SK-N-SH (cell line): ENCODE results near the gene KCTD19. TPM values are rescaled to one million over a fixed set of nuclear protein-coding genes. Genes with fewer than 3 reads are reported as not detected.

ENCODE experiments used
- CTCF ChIA-PET: fragments of 300-600, 350-600 bp; formaldehyde crosslinking; extraction: SDS; loops from one replicate; lab custom pipeline; 2021; lab: Yijun Ruan, JAX
- POLR2A ChIA-PET: fragments of 350-600 bp; sonication (Branson Sonifier 250); formaldehyde crosslinking; extraction: SDS; loops from one replicate; lab custom pipeline; 2020; ENCODE audit warnings: antibody characterized with exemption, inconsistent platforms; lab: Yijun Ruan, JAX
- DNase-seq: peaks from one replicate; pipeline ENCODE4 v3.0.0; 2012
- H2AFZ ChIP-seq: fragments of 200-600 bp; sonication (generic); 2 replicates; pipeline ENCODE4 v1.8.1; 2016; ENCODE audit warnings: antibody characterized with exemption, mild to moderate bottlenecking, low read depth
- H3F3A ChIP-seq: fragments of 200-600 bp; sonication (generic); replicated peaks from 2 replicates; pipeline ENCODE3; 2016; ENCODE audit warnings: antibody characterized with exemption, mild to moderate bottlenecking; ENCODE audit not compliant: insufficient read depth
- H3K27ac ChIP-seq, 2 experiments: fragments of 200-500 bp in 1 of 2; fragments of 200-600 bp in 1 of 2; sonication (Bioruptor generic) in 1 of 2; sonication (generic), shearing (Covaris generic) in 1 of 2; 2 replicates each; pipeline versions ENCODE4 v1.5.1 to v1.6.1; 2014 to 2016; ENCODE audit warnings: low read depth in 2 of 2, inconsistent platforms in 1 of 2, low read length in 1 of 2, mild to moderate bottlenecking in 1 of 2, mixed read lengths in 1 of 2
- H3K27me3 ChIP-seq: fragments of 200-600 bp; sonication (generic), shearing (Covaris generic); 2 replicates; pipeline ENCODE4 v1.6.1; 2016; ENCODE audit warnings: mixed run types; ENCODE audit not compliant: insufficient read depth
- H3K36me3 ChIP-seq, 2 experiments: fragments of 200-500 bp in 1 of 2; fragments of 200-600 bp in 1 of 2; sonication (Bioruptor generic) in 1 of 2; sonication (generic) in 1 of 2; replicated peaks in 1 of 2; 2 replicates each; pipeline versions ENCODE3 to v1.5.1; 2014 to 2016; ENCODE audit warnings: low read length in 1 of 2, mild to moderate bottlenecking in 1 of 2; ENCODE audit not compliant: insufficient read depth in 2 of 2, control insufficient read depth in 1 of 2
- H3K4me1 ChIP-seq, 2 experiments: fragments of 200-500 bp in 1 of 2; fragments of 200-600 bp in 1 of 2; sonication (Bioruptor generic) in 1 of 2; sonication (generic), shearing (Covaris generic) in 1 of 2; 2 replicates each; pipeline versions ENCODE4 v1.5.1 to v1.6.1; 2014 to 2016; ENCODE audit warnings: low read depth in 1 of 2, low read length in 1 of 2, mixed run types in 1 of 2; ENCODE audit not compliant: insufficient read depth in 2 of 2, control insufficient read depth in 1 of 2
- H3K4me2 ChIP-seq: fragments of 200-600 bp; sonication (generic), shearing (Covaris generic); 2 replicates; pipeline ENCODE4 v1.6.1; 2017; ENCODE audit warnings: mixed run types
- H3K4me3 ChIP-seq, 2 experiments: fragments of 200-500 bp in 1 of 2; fragments of 200-600 bp in 1 of 2; sonication (Bioruptor generic) in 1 of 2; sonication (generic), shearing (Covaris generic) in 1 of 2; 2 replicates each; pipeline versions ENCODE4 v1.5.1 to v1.8.1; 2014 to 2016; ENCODE audit warnings: low read depth in 2 of 2, inconsistent platforms in 1 of 2, low read length in 1 of 2, mild to moderate bottlenecking in 1 of 2, mixed read lengths in 1 of 2, moderate library complexity in 1 of 2
- H3K79me2 ChIP-seq: fragments of 200-600 bp; sonication (generic); 2 replicates; pipeline ENCODE4 v1.8.1; 2017; ENCODE audit warnings: mild to moderate bottlenecking; ENCODE audit not compliant: insufficient read depth
- H3K9ac ChIP-seq: fragments of 200-600 bp; sonication (generic); 2 replicates; pipeline ENCODE4 v1.6.1; 2017; ENCODE audit warnings: mixed run types
- H3K9me2 ChIP-seq: fragments of 200-600 bp; sonication (generic); 2 replicates; pipeline ENCODE4 v1.6.1; 2017; ENCODE audit warnings: mixed run types
- H3K9me3 ChIP-seq: fragments of 200-600 bp; sonication (generic); 2 replicates; pipeline ENCODE4 v1.6.1; 2017; ENCODE audit warnings: mixed run types, mild to moderate bottlenecking, moderate library complexity
- H4K20me1 ChIP-seq: fragments of 200-600 bp; sonication (generic); 2 replicates; pipeline ENCODE4 v1.6.1; 2017; ENCODE audit warnings: mild to moderate bottlenecking, mixed run types; ENCODE audit not compliant: insufficient read depth
- ELF1 ChIP-seq: IDR thresholded peaks from 2 replicates; pipeline ENCODE4 v1.4.0; 2012
- FOSL2 ChIP-seq: IDR thresholded peaks from 2 replicates; pipeline ENCODE4 v1.4.0; 2012; ENCODE audit warnings: low read depth, mild to moderate bottlenecking, moderate library complexity, borderline replicate concordance
- FOXJ3 ChIP-seq: sonication (generic); formaldehyde crosslinking; IDR thresholded peaks from 2 replicates; pipeline ENCODE4 v1.5.1; 2020; ENCODE audit warnings: mild to moderate bottlenecking, missing genetic modification reagents
- GATA2 ChIP-seq: sonication (generic); formaldehyde crosslinking; IDR thresholded peaks from 2 replicates; pipeline ENCODE4 v1.5.0; 2020; ENCODE audit warnings: mild to moderate bottlenecking, missing genetic modification reagents
- MXI1 ChIP-seq: IDR thresholded peaks from 2 replicates; pipeline ENCODE4 v1.6.1; 2012; ENCODE audit warnings: mild to moderate bottlenecking, low read depth, low read length, improper control_type of control experiment
- NFIC ChIP-seq: IDR thresholded peaks from 2 replicates; pipeline ENCODE4 v1.4.0; 2012; ENCODE audit warnings: borderline replicate concordance
- NRF1 ChIP-seq: IDR thresholded peaks from 2 replicates; pipeline ENCODE4 v1.6.1; 2012; ENCODE audit warnings: low read depth, mild to moderate bottlenecking, low read length
- RCOR1 ChIP-seq: fragments of 150-350 bp; IDR thresholded peaks from 2 replicates; pipeline ENCODE4 v1.6.1; 2017; ENCODE audit warnings: antibody characterized with exemption, low read length
- RXRA ChIP-seq: IDR thresholded peaks from 2 replicates; pipeline ENCODE4 v1.4.0; 2012; ENCODE audit warnings: low read depth, mild to moderate bottlenecking, borderline replicate concordance
- TAF1 ChIP-seq: IDR thresholded peaks from 2 replicates; pipeline ENCODE4 v1.6.1; 2012; ENCODE audit warnings: low read depth, mild to moderate bottlenecking, low read length, moderate library complexity, borderline replicate concordance
- WGBS: methylation state at CpG from one replicate; pipeline ENCODE4 v1.1.6; 2017; ENCODE audit warnings: low lambda C conversion rate; 5-methylcytosine and 5-hydroxymethylcytosine counted together
- polyA plus RNA-seq, 3 experiments: library from polyadenylated mRNA; depleted of rRNA; stranded (reverse); fragments of >200 nt; gene quantifications; 2 replicates each; pipeline ENCODE4 v1.2.3, GENCODE V29; 2012
- TF ChIP-seq, protein P1 (sequence below): fragments of 150-350 bp; IDR thresholded peaks from 2 replicates; pipeline ENCODE4 v1.6.1; 2017; ENCODE audit warnings: antibody characterized with exemption, low read length, low read depth, borderline replicate concordance
- TF ChIP-seq, protein P2 (sequence below): IDR thresholded peaks from 2 replicates; pipeline ENCODE4; 2012
- TF ChIP-seq, protein P3 (sequence below): IDR thresholded peaks from 2 replicates; pipeline ENCODE4 v1.4.0; 2012; ENCODE audit warnings: low read depth, borderline replicate concordance
- TF ChIP-seq, protein P4 (sequence below): IDR thresholded peaks from 2 replicates; pipeline ENCODE4 v1.4.0; 2012; ENCODE audit warnings: low read depth, borderline replicate concordance

KCTD19 gene
- polyA plus RNA-seq, 1 of the 3 experiments (the other 2 are of a cell fraction): 1.8 TPM

DNA sequence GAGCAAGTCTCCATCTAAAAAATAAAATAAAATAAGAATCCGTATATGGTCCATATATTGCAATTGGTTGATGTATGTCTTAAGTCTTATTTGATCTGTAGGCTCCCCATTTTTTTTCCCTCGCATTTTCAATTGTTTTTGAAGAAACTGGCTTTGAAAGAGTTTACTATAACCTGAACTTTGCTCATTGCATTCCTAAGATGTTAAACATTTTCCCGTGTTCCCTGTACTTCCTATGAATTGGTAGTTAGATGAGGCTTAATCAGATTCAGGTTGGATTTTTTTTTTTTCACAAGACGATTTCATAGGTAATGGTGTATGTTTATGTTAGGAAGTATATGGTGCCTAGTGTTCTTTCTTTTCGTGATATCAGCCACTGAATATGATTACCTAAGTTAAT is 3.4 kb upstream of the KCTD19 start:
- ChIA-PET CTCF (interaction anchor here (2.2 kb wide), 1 partner anchor 9 kb away, joined by 6 read pairs; no protein-coding TSS in a partner anchor), POLR2A (no interaction called here)
- TF ChIP-seq, protein P1, sequence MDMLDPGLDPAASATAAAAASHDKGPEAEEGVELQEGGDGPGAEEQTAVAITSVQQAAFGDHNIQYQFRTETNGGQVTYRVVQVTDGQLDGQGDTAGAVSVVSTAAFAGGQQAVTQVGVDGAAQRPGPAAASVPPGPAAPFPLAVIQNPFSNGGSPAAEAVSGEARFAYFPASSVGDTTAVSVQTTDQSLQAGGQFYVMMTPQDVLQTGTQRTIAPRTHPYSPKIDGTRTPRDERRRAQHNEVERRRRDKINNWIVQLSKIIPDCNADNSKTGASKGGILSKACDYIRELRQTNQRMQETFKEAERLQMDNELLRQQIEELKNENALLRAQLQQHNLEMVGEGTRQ: no peak
- TF ChIP-seq NFIC (no peak), MXI1 (no peak), TAF1 (no peak), NRF1 (no peak), ELF1 (no peak), FOXJ3 (CRISPR knock-in tag) (no peak), RXRA (no peak), FOSL2 (no peak), RCOR1 (no peak), GATA2 (CRISPR knock-in tag) (no peak)
- TF ChIP-seq, protein P2, sequence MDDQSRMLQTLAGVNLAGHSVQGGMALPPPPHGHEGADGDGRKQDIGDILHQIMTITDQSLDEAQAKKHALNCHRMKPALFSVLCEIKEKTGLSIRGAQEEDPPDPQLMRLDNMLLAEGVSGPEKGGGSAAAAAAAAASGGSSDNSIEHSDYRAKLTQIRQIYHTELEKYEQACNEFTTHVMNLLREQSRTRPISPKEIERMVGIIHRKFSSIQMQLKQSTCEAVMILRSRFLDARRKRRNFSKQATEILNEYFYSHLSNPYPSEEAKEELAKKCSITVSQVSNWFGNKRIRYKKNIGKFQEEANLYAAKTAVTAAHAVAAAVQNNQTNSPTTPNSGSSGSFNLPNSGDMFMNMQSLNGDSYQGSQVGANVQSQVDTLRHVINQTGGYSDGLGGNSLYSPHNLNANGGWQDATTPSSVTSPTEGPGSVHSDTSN: no peak
- TF ChIP-seq, protein P3, sequence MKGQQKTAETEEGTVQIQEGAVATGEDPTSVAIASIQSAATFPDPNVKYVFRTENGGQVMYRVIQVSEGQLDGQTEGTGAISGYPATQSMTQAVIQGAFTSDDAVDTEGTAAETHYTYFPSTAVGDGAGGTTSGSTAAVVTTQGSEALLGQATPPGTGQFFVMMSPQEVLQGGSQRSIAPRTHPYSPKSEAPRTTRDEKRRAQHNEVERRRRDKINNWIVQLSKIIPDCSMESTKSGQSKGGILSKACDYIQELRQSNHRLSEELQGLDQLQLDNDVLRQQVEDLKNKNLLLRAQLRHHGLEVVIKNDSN: no peak
- TF ChIP-seq, protein P4, sequence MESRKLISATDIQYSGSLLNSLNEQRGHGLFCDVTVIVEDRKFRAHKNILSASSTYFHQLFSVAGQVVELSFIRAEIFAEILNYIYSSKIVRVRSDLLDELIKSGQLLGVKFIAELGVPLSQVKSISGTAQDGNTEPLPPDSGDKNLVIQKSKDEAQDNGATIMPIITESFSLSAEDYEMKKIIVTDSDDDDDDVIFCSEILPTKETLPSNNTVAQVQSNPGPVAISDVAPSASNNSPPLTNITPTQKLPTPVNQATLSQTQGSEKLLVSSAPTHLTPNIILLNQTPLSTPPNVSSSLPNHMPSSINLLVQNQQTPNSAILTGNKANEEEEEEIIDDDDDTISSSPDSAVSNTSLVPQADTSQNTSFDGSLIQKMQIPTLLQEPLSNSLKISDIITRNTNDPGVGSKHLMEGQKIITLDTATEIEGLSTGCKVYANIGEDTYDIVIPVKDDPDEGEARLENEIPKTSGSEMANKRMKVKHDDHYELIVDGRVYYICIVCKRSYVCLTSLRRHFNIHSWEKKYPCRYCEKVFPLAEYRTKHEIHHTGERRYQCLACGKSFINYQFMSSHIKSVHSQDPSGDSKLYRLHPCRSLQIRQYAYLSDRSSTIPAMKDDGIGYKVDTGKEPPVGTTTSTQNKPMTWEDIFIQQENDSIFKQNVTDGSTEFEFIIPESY: no peak
- no peak for DNase-seq
- Histone ChIP-seq H2AFZ (no peak overlapping the region), H3K9me2 (no peaks in the 10 kb centered on the region), H3F3A (peaks cover 23% of the 10 kb centered on the region), H3K4me3 (no peak overlapping the region), H3K27me3 (no peaks in the 10 kb centered on the region), H3K4me1 (peaks cover 0 to 6% of the 10 kb centered on the region in 2 experiments; a peak in 1 of 4 replicates), H4K20me1 (no peaks in the 10 kb centered on the region), H3K79me2 (no peaks in the 10 kb centered on the region), H3K36me3 (no peaks in the 10 kb centered on the region), H3K9ac (no peak overlapping the region), H3K9me3 (no peaks in the 10 kb centered on the region), H3K4me2 (no peak overlapping the region), H3K27ac (no peak overlapping the region)
- WGBS: 56% methylated on average over 5 of the region's 5 CpGs
